ENCODE measurements around the gene COL5A3.

DNA sequence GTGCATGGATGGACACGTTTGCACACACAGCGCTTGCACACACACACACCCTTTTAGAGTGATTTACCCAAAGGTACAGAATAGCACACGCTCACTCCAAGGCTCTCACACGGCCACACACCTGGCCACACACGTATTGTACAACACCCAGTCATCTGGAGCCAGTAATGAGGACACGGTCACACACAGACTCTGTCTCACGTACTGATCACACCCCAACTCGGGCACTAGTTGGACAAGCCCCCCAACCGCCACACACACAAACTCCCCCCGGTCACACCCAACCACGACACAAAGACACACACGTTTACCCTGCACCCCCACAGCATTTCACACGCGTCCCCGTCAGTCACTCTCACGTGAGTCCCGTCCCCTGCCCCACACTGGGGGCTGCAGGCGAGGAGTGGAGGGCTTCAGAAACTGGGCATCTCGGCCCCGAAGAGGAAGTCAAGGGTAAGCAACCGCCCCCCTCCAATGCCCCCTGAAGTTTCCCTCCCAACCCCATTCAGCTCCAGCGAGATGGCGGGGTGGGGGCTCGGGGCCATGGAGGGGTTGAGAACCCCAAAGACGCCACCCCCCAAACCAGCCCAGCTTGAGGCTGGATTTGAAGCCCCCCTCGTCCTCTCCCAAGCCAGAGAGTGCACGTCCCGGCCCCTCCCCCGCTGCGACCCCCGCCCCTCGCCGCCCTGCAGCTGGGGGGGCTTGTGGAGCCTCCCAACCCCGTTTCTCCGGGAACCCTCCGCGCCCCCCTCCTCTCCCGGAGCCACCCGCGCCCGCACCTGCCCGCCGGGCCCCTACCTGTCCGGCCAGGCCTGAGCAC lies 74.6 kb downstream of the COL5A3 start:
- TF ChIP-seq POLR2AphosphoS5 (IDR thresholded peaks at IDR 0.05) (no peak), POLR2A (IDR thresholded peaks at IDR 0.05) (no peak)
- TF ChIP-seq, protein P1, sequence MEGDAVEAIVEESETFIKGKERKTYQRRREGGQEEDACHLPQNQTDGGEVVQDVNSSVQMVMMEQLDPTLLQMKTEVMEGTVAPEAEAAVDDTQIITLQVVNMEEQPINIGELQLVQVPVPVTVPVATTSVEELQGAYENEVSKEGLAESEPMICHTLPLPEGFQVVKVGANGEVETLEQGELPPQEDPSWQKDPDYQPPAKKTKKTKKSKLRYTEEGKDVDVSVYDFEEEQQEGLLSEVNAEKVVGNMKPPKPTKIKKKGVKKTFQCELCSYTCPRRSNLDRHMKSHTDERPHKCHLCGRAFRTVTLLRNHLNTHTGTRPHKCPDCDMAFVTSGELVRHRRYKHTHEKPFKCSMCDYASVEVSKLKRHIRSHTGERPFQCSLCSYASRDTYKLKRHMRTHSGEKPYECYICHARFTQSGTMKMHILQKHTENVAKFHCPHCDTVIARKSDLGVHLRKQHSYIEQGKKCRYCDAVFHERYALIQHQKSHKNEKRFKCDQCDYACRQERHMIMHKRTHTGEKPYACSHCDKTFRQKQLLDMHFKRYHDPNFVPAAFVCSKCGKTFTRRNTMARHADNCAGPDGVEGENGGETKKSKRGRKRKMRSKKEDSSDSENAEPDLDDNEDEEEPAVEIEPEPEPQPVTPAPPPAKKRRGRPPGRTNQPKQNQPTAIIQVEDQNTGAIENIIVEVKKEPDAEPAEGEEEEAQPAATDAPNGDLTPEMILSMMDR (IDR thresholded peaks at IDR 0.05) = no peak

All from upper lobe of left lung (tissue), 4 donors.